Natural killer cell treated with Interleukin-12 subunit alpha and Interleukin-12 subunit beta and Interleukin-15 and Interleukin-18, amount 100 ng/mL, for 72 hours (primary cell): ENCODE data around the gene LYRM1. TPM values are rescaled to one million over a fixed set of nuclear protein-coding genes. Genes with fewer than 3 reads are reported as not detected.
"Not testable (repeated sequence)": the region's sequence is repeated elsewhere in the genome, so short reads cannot be mapped to it uniquely, and the experiment has no call there.

Experiments used
- ATAC-seq, 2 donors: fragments of 150-1000 bp; cut with Tn5 transposase in 1 of 2; sonication (Bioruptor Pico), chemical (Tn5 transposase) in 1 of 2; 2 replicates each; pipeline ENCODE4 v1.10.0; 2021
- DNase-seq: peaks from one replicate; pipeline ENCODE4 v3.0.0; 2022; ENCODE audit warnings: low spot score
- H3K27ac Mint-ChIP-seq, 2 donors: 1 replicate in 1 of 2; 2 replicates in 1 of 2; pipeline ENCODE4 v1.8.0; 2022; ENCODE audit warnings: mixed read lengths in 2 of 2, mild to moderate bottlenecking in 1 of 2, moderate library complexity in 1 of 2
- H3K27me3 Mint-ChIP-seq, 2 donors: 1 replicate in 1 of 2; 2 replicates in 1 of 2; pipeline ENCODE4 v1.8.0; 2022; ENCODE audit warnings: mixed read lengths in 2 of 2
- H3K36me3 Mint-ChIP-seq: one replicate; pipeline ENCODE4 v1.8.0; 2022; ENCODE audit warnings: mixed read lengths
- H3K4me1 Mint-ChIP-seq, 2 donors: 1 replicate in 1 of 2; 2 replicates in 1 of 2; pipeline ENCODE4 v1.8.0; 2022; ENCODE audit warnings: low read depth in 2 of 2, mixed read lengths in 2 of 2, mild to moderate bottlenecking in 1 of 2
- H3K4me3 Mint-ChIP-seq: one replicate; pipeline ENCODE4 v1.8.0; 2022; ENCODE audit warnings: mixed read lengths
- H3K9me3 Mint-ChIP-seq: 2 replicates; pipeline ENCODE4 v1.8.0; 2022; ENCODE audit warnings: mixed read lengths
- total RNA-seq, 2 donors: library from RNA; stranded (reverse); gene quantifications; one replicate each; pipeline ENCODE4 v1.2.3, GENCODE V29; 2022

The LYRM1 gene
- total RNA-seq, 2 donors from 2014 or later, result 39.0 to 52.2 TPM

DNA sequence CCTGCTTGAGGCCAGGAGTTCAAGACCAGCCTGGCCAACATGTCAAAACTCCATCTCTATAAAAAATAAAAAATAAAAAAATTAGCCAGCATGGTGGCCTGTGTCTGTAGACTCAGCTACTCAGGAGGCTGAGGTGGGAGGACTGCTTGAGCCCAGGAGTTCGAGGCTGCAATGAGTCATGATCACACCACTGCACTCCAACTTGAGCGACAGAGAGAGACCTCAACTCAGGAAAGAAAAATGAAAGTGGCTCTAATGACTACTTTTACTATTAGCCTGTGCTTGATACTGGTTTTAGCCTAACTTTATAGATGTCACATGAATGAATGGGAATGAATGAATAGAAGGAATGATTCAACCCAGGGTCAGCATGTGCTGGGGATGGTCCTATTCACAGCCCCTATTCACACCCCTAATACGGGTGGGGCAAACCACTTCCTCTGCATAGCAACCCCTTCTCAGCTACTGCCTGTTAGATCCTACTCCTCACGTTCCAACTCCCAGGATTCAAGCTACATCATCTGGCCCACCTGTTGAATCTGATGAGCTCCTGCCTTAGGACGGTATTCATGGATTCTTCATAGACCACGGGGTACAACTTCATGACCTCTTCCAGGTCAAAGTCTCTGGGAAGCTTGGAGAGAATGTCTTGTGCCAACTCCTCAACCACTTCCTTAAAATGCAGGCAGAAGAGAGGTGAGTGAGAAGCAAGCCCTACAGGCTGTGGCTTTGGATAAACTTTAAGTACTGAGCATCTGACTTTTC lies 40.5 kb downstream of the LYRM1 start:
- ATAC-seq, result peak; percentile 34 to 37
- peaks cover 39 to 60% of the 10 kb centered on the region in 2 donors for H3K4me1 Mint-ChIP-seq

DNA sequence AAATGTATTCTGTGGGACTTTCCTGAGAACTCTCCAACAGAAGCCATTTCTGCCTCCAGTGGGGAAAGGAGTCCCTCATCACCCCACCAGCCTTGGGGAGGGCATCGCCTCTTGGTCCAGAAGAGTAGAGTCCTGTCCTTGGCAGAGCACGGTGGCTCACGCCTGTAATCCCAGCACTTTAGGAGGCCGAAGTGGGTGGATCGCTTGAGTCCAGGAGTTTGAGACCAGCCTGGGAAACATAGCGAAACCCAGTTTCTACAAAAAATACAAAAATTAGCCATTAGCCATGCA lies 41.0 kb downstream of the LYRM1 start:
- H3K4me3 Mint-ChIP-seq, result no peak overlapping the region
- DNase-seq, result no peak
- no peak for ATAC-seq
- H3K27ac Mint-ChIP-seq, result peak overlapping the region; percentile 11 to 21
- H3K4me1 Mint-ChIP-seq, result peaks cover 39 to 61% of the 10 kb centered on the region in 2 donors
- no peaks in the 10 kb centered on the region for H3K27me3 Mint-ChIP-seq
- H3K9me3 Mint-ChIP-seq, result no peaks in the 10 kb centered on the region
- no peaks in the 10 kb centered on the region for H3K36me3 Mint-ChIP-seq

More for the DNA sequence above, 40.5 kb downstream of the LYRM1 start:
- H3K9me3 Mint-ChIP-seq, result no peaks in the 10 kb centered on the region
- no peaks in the 10 kb centered on the region for H3K36me3 Mint-ChIP-seq
- H3K27me3 Mint-ChIP-seq, result no peaks in the 10 kb centered on the region
- peak overlapping the region; percentile 1 for H3K4me3 Mint-ChIP-seq
- DNase-seq, result no peak
- H3K27ac Mint-ChIP-seq, result peak overlapping the region; percentile 11 to 21

GRCh38 chr16:20942256-20942655 lies 41.7 kb downstream of the LYRM1 start:
- ATAC-seq (no peak), DNase-seq (no peak)
- Mint-ChIP-seq H3K36me3 (no peaks in the 10 kb centered on the region), H3K9me3 (no peaks in the 10 kb centered on the region), H3K27ac (no peak overlapping the region), H3K27me3 (no peaks in the 10 kb centered on the region), H3K4me3 (no peak overlapping the region), H3K4me1 (peaks cover 39 to 55% of the 10 kb centered on the region in 2 donors)

- H3K27ac Mint-ChIP-seq, result peak overlapping the region; percentile 38 to 84
- ATAC-seq, result peak; percentile 75 to 83
- DNase-seq, result no peak
- peaks cover 28 to 43% of the 10 kb centered on the region in 2 donors for H3K4me1 Mint-ChIP-seq
- H3K9me3 Mint-ChIP-seq, result no peaks in the 10 kb centered on the region
- no peaks in the 10 kb centered on the region for H3K36me3 Mint-ChIP-seq
- no peaks in the 10 kb centered on the region for H3K27me3 Mint-ChIP-seq
- no peak overlapping the region for H3K4me3 Mint-ChIP-seq
These were observed 44.4 kb downstream of the LYRM1 start for GRCh38 chr16:20944861-20945574.

DNA sequence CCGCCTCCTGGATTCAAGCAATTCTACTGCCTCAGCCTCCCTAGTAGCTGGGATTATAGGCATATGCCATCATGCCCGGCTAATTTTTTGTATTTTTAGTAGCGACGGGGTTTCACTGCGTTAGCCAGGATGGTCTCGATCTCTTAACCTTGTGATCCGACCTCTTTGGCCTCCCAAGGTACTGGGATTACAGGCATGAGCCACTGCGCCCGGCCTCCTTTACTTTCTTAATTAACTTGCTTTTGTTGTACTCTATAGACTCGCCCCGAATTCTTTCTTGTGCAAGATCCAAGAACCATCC lies 45.0 kb downstream of the LYRM1 start:
- not testable (repeated sequence) for ATAC-seq, DNase-seq, H3K4me3 Mint-ChIP-seq, H3K27me3 Mint-ChIP-seq, H3K36me3 Mint-ChIP-seq, H3K9me3 Mint-ChIP-seq
- peaks cover 26 to 39% of the 10 kb centered on the region in 2 donors for H3K4me1 Mint-ChIP-seq
- peak overlapping the region; percentile 38 to 84 for H3K27ac Mint-ChIP-seq

- H3K36me3 Mint-ChIP-seq, result no peaks in the 10 kb centered on the region
- H3K27ac Mint-ChIP-seq, result peak overlapping the region; percentile 38 to 84
- ATAC-seq (no peak), DNase-seq (no peak)
- H3K27me3 Mint-ChIP-seq, result peaks cover 0 to 2% of the 10 kb centered on the region in 2 donors
- H3K4me1 Mint-ChIP-seq, result peaks cover 23 to 35% of the 10 kb centered on the region in 2 donors
- no peak overlapping the region for H3K4me3 Mint-ChIP-seq
- no peaks in the 10 kb centered on the region for H3K9me3 Mint-ChIP-seq
These were observed 45.6 kb downstream of the LYRM1 start for GRCh38 chr16:20946015-20946629.

- Mint-ChIP-seq H3K27ac (no peak overlapping the region), H3K4me3 (no peak overlapping the region), H3K36me3 (no peaks in the 10 kb centered on the region), H3K9me3 (no peaks in the 10 kb centered on the region), H3K27me3 (peaks cover 0 to 5% of the 10 kb centered on the region in 2 donors), H3K4me1 (peaks cover 16 to 27% of the 10 kb centered on the region in 2 donors)
- DNase-seq (no peak), ATAC-seq (no peak)
These were observed 47.9 kb downstream of the LYRM1 start for GRCh38 chr16:20948444-20948843.

DNA sequence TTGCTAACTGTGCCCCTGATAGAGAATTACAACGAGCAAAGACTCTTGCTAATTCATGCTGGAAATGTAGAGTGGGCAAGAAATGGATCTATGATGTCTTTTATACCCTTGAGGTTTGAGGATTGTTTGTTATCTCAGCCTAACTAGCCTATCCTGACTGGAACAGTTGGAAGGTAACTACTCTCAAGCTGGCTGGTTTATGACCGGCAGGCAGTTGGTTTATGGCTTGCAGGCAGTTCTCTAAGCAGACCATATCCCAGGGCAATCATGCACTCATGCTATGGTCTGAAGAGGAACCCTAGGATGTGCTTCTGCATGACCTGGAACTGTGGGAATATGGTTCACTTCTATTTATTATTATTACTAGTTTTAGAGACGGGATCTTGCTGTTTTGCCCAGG lies 49.1 kb downstream of the LYRM1 start:
- Mint-ChIP-seq H3K36me3 (no peaks in the 10 kb centered on the region), H3K9me3 (no peaks in the 10 kb centered on the region), H3K27ac (no peak overlapping the region), H3K27me3 (peaks cover 0 to 5% of the 10 kb centered on the region in 2 donors), H3K4me1 (peaks cover 9 to 15% of the 10 kb centered on the region in 2 donors), H3K4me3 (no peak overlapping the region)
- no peak for ATAC-seq
- no peak for DNase-seq

DNA sequence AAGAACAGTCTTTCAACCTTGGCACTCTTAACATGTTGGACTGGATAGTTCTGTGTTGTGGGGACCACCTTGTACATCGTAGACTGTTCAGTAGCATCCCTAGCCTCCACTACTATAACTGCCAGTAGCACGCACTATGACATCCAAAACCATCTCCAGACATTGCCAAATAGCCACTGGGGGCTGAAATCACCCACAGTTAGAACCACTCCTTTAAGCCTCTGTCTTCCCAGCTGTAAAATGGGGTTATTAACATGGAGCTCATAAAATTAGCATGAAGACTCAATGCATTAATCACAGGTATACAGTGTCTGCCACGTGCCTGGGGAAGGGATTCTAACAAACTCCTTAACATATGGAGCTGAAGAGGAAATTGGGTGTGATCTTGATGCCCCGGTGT lies 49.7 kb downstream of the LYRM1 start:
- DNase-seq (no peak), ATAC-seq (no peak)
- Mint-ChIP-seq H3K36me3 (no peaks in the 10 kb centered on the region), H3K27ac (no peak overlapping the region), H3K4me3 (no peak overlapping the region), H3K4me1 (peaks cover 5 to 9% of the 10 kb centered on the region in 2 donors), H3K9me3 (no peaks in the 10 kb centered on the region), H3K27me3 (peaks cover 0 to 5% of the 10 kb centered on the region in 2 donors)

GRCh38 chr16:20952139-20952920 lies 51.8 kb downstream of the LYRM1 start:
- Mint-ChIP-seq H3K9me3 (no peaks in the 10 kb centered on the region), H3K27ac (no peak overlapping the region), H3K4me3 (no peak overlapping the region), H3K4me1 (no peaks in the 10 kb centered on the region), H3K36me3 (no peaks in the 10 kb centered on the region), H3K27me3 (peaks cover 0 to 5% of the 10 kb centered on the region in 2 donors)
- DNase-seq (no peak), ATAC-seq (no peak)

- Mint-ChIP-seq H3K9me3 (no peaks in the 10 kb centered on the region), H3K4me3 (no peak overlapping the region), H3K4me1 (no peaks in the 10 kb centered on the region), H3K27ac (no peak overlapping the region), H3K36me3 (no peaks in the 10 kb centered on the region), H3K27me3 (peaks cover 0 to 5% of the 10 kb centered on the region in 2 donors)
- no peak for DNase-seq
- ATAC-seq, result no peak
These were observed 54.0 kb downstream of the LYRM1 start for GRCh38 chr16:20954574-20954973.

- no peaks in the 10 kb centered on the region for H3K4me1 Mint-ChIP-seq
- no peak overlapping the region for H3K4me3 Mint-ChIP-seq
- H3K27me3 Mint-ChIP-seq, result peaks cover 0 to 1% of the 10 kb centered on the region in 2 donors
These were observed 55.7 kb downstream of the LYRM1 start for GRCh38 chr16:20956319-20956718.

DNA sequence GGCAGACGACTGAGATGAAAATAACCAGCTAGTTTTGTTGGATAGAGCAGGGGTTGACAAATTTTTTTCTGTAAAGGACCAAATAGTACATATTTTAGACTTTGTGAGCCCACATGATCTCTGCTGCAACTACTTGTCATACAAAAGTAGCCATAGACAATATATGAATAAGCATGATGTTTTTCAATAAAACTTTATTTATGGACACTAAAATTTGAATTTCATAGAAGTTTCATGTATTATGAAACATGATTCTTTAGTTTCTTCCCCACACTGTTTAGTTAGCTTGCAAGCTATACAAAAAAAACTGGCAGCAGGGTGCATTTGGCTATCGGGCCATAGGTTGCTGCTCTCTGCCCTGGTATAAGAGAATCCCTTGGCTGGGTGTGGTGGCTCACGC lies 56.6 kb downstream of the LYRM1 start:
- H3K27ac Mint-ChIP-seq, result peak overlapping the region in 1 of 2 donors; percentile 18
- no peaks in the 10 kb centered on the region for H3K9me3 Mint-ChIP-seq
- no peaks in the 10 kb centered on the region for H3K4me1 Mint-ChIP-seq
- DNase-seq, result no peak
- ATAC-seq, result no peak
- H3K27me3 Mint-ChIP-seq, result no peaks in the 10 kb centered on the region
- H3K4me3 Mint-ChIP-seq, result no peak overlapping the region
- H3K36me3 Mint-ChIP-seq, result no peaks in the 10 kb centered on the region

More at GRCh38 chr16:20956319-20956718, 55.7 kb downstream of the LYRM1 start:
- Mint-ChIP-seq H3K27ac (no peak overlapping the region), H3K9me3 (no peaks in the 10 kb centered on the region), H3K36me3 (no peaks in the 10 kb centered on the region)
- DNase-seq (no peak), ATAC-seq (no peak)
